ENCODE measurements around the gene ARSB. TPM values are rescaled to one million over a fixed set of nuclear protein-coding genes. Genes with fewer than 3 reads are reported as not detected.

ARSB gene
- total RNA-seq, 2 donors from 2014 or later = 28.1 TPM

- Mint-ChIP-seq H3K36me3 (ENCODE audit: low read depth) (peaks cover 17% of the 10 kb centered on the region), H3K4me3 (no peak overlapping the region), H3K9me3 (no peaks in the 10 kb centered on the region), H3K27me3 (ENCODE audit: insufficient read depth) (no peaks in the 10 kb centered on the region), H3K4me1 (peaks cover 30% of the 10 kb centered on the region), H3K27ac (no peak overlapping the region)
- H3K4me1 ChIP-seq (ENCODE audit: control insufficient read depth, insufficient read depth, low read length) = peaks cover 4% of the 10 kb centered on the region
- H3K4me3 ChIP-seq (ENCODE audit: low read length) = no peak overlapping the region
- no peak overlapping the region for H3K9ac ChIP-seq (ENCODE audit: extremely low read depth, low read length, poor library complexity, severe bottlenecking)
- WGBS, 2 experiments (ENCODE audit: insufficient coverage in 1 of 2, insufficient read length in 1 of 2) = 96 to 100% methylated on average over 3 to 5 of the region's 5 CpGs
- H3K27ac ChIP-seq (ENCODE audit: low read depth, low read length) = no peak overlapping the region
- H3K27me3 ChIP-seq (ENCODE audit: control insufficient read depth, insufficient read depth, low read length, poor library complexity, severe bottlenecking) = no peaks in the 10 kb centered on the region
- TF ChIP-seq CTCF (conservative IDR thresholded peaks at IDR 0.05) = no peak
- DNase-seq = no peak
- no peaks in the 10 kb centered on the region for H3K9me3 ChIP-seq (ENCODE audit: control insufficient read depth, low read length)
- peaks cover 5% of the 10 kb centered on the region for H3K36me3 ChIP-seq (ENCODE audit: control insufficient read depth, insufficient read depth, low read length)
These were observed 16.3 kb downstream of the ARSB start for GRCh38 chr5:78968781-78969180.

- WGBS, 2 experiments (ENCODE audit: insufficient coverage in 1 of 2, insufficient read length in 1 of 2) = 82 to 100% methylated on average over 1 to 2 of the region's 2 CpGs
- Mint-ChIP-seq H3K27me3 (ENCODE audit: insufficient read depth) (no peaks in the 10 kb centered on the region), H3K4me3 (no peak overlapping the region), H3K36me3 (ENCODE audit: low read depth) (peaks cover 29% of the 10 kb centered on the region), H3K9me3 (no peaks in the 10 kb centered on the region), H3K4me1 (peaks cover 10% of the 10 kb centered on the region), H3K27ac (no peak overlapping the region)
- H3K36me3 ChIP-seq (ENCODE audit: control insufficient read depth, insufficient read depth, low read length) = peaks cover 23% of the 10 kb centered on the region
- peaks cover 4% of the 10 kb centered on the region for H3K4me1 ChIP-seq (ENCODE audit: control insufficient read depth, insufficient read depth, low read length)
- no peak overlapping the region for H3K4me3 ChIP-seq (ENCODE audit: low read length)
- TF ChIP-seq CTCF (conservative IDR thresholded peaks at IDR 0.05) = peak; percentile 83
- DNase-seq = no peak
- no peak overlapping the region for H3K27ac ChIP-seq (ENCODE audit: low read depth, low read length)
- H3K9me3 ChIP-seq (ENCODE audit: control insufficient read depth, low read length) = no peaks in the 10 kb centered on the region
- H3K27me3 ChIP-seq (ENCODE audit: control insufficient read depth, insufficient read depth, low read length, poor library complexity, severe bottlenecking) = no peaks in the 10 kb centered on the region
- H3K9ac ChIP-seq (ENCODE audit: extremely low read depth, low read length, poor library complexity, severe bottlenecking) = no peak overlapping the region
These were observed 20.2 kb downstream of the ARSB start for GRCh38 chr5:78964889-78965288.

- DNase-seq = no peak
- Mint-ChIP-seq H3K4me1 (peaks cover 29% of the 10 kb centered on the region), H3K36me3 (ENCODE audit: low read depth) (peaks cover 16% of the 10 kb centered on the region), H3K27ac (no peak overlapping the region), H3K9me3 (no peaks in the 10 kb centered on the region), H3K4me3 (no peak overlapping the region), H3K27me3 (ENCODE audit: insufficient read depth) (no peaks in the 10 kb centered on the region)
- no peak for TF ChIP-seq CTCF (conservative IDR thresholded peaks at IDR 0.05)
- H3K36me3 ChIP-seq (ENCODE audit: control insufficient read depth, insufficient read depth, low read length) = peaks cover 23% of the 10 kb centered on the region
- no peaks in the 10 kb centered on the region for H3K27me3 ChIP-seq (ENCODE audit: control insufficient read depth, insufficient read depth, low read length, poor library complexity, severe bottlenecking)
- H3K4me1 ChIP-seq (ENCODE audit: control insufficient read depth, insufficient read depth, low read length) = peaks cover 4% of the 10 kb centered on the region
- no peaks in the 10 kb centered on the region for H3K9me3 ChIP-seq (ENCODE audit: control insufficient read depth, low read length)
- H3K9ac ChIP-seq (ENCODE audit: extremely low read depth, low read length, poor library complexity, severe bottlenecking) = no peak overlapping the region
- WGBS, 2 experiments (ENCODE audit: insufficient coverage in 1 of 2, insufficient read length in 1 of 2) = 97 to 100% methylated on average over 1 of the region's 1 CpG
- H3K27ac ChIP-seq (ENCODE audit: low read depth, low read length) = no peak overlapping the region
- no peak overlapping the region for H3K4me3 ChIP-seq (ENCODE audit: low read length)
These were observed 23.4 kb downstream of the ARSB start for GRCh38 chr5:78961743-78962142.

Data from endodermal cell (in vitro differentiated cells).